Measurements from ENCODE around the gene UBE2C. TPM values are rescaled to one million over a fixed set of nuclear protein-coding genes. Genes with fewer than 3 reads are reported as not detected.
"Not testable (repeated sequence)": the region's sequence is repeated elsewhere in the genome, so short reads cannot be mapped to it uniquely, and the experiment has no call there.

UBE2C gene
- total RNA-seq, 6 experiments from 2014 or later, result 42.6 to 101 (median 91.3) TPM

- no peak overlapping the region for H3K27ac Mint-ChIP-seq
- H3K36me3 Mint-ChIP-seq (ENCODE audit: low read depth), result no peaks in the 10 kb centered on the region
- no peak for DNase-seq
- H3K27me3 Mint-ChIP-seq (ENCODE audit: insufficient read depth), result peaks cover 6% of the 10 kb centered on the region
- no peak for TF ChIP-seq CTCF (IDR thresholded peaks at IDR 0.05)
- no peak overlapping the region for H3K4me3 Mint-ChIP-seq
- peaks cover 33% of the 10 kb centered on the region for H3K4me1 Mint-ChIP-seq (ENCODE audit: low read depth)
- H3K9me3 Mint-ChIP-seq, result no peaks in the 10 kb centered on the region
These were observed 16.1 kb downstream of the UBE2C start for GRCh38 chr20:45828589-45828988.

GRCh38 chr20:45829673-45830106, 17.2 kb downstream of the UBE2C start:
- not testable (repeated sequence) for H3K27ac Mint-ChIP-seq; H3K27me3 Mint-ChIP-seq (ENCODE audit: insufficient read depth); H3K4me3 Mint-ChIP-seq; H3K36me3 Mint-ChIP-seq (ENCODE audit: low read depth); H3K9me3 Mint-ChIP-seq; DNase-seq
- peaks cover 27% of the 10 kb centered on the region for H3K4me1 Mint-ChIP-seq (ENCODE audit: low read depth)

- DNase-seq, result no peak
- peak overlapping the region; percentile 91 for H3K4me3 Mint-ChIP-seq
- peak overlapping the region; percentile 96 for H3K27ac Mint-ChIP-seq
- peaks cover 42% of the 10 kb centered on the region for H3K4me1 Mint-ChIP-seq (ENCODE audit: low read depth)
- H3K9me3 Mint-ChIP-seq, result no peaks in the 10 kb centered on the region
- no peak for TF ChIP-seq CTCF (IDR thresholded peaks at IDR 0.05)
- H3K27me3 Mint-ChIP-seq (ENCODE audit: insufficient read depth), result peaks cover 3% of the 10 kb centered on the region
- H3K36me3 Mint-ChIP-seq (ENCODE audit: low read depth), result peaks cover 13% of the 10 kb centered on the region; the same call in 1 of the 2 replicates
These were observed 20.2 kb downstream of the UBE2C start for GRCh38 chr20:45832619-45833018.

GRCh38 chr20:45833030-45833882, 20.8 kb downstream of the UBE2C start, which contains the start of gene SNX21:
TSS of gene SNX21 (plus strand) at chr20:45833799. CDS start at chr20:45833920, 121 bp downstream.
- H3K27ac Mint-ChIP-seq, result peak within 1 kb of the TSS; percentile 96
- peak within 1 kb of the TSS; percentile 91 for H3K4me3 Mint-ChIP-seq
- peaks cover 42% of the 10 kb centered on the region for H3K4me1 Mint-ChIP-seq (ENCODE audit: low read depth)
- TF ChIP-seq CTCF (IDR thresholded peaks at IDR 0.05), result no peak
- H3K9me3 Mint-ChIP-seq, result no peaks in the 10 kb centered on the region
- peak; percentile 90 for DNase-seq
- peaks cover 3% of the 10 kb centered on the region for H3K27me3 Mint-ChIP-seq (ENCODE audit: insufficient read depth)
- peaks cover 13% of the 10 kb centered on the region; the same call in 1 of the 2 replicates for H3K36me3 Mint-ChIP-seq (ENCODE audit: low read depth)

- TF ChIP-seq CTCF (IDR thresholded peaks at IDR 0.05), result no peak
- no peaks in the 10 kb centered on the region for H3K9me3 Mint-ChIP-seq
- H3K4me1 Mint-ChIP-seq (ENCODE audit: low read depth), result peaks cover 42% of the 10 kb centered on the region
- H3K36me3 Mint-ChIP-seq (ENCODE audit: low read depth), result peaks cover 13% of the 10 kb centered on the region; the same call in 1 of the 2 replicates
- peak overlapping the region; percentile 91 for H3K4me3 Mint-ChIP-seq
- H3K27me3 Mint-ChIP-seq (ENCODE audit: insufficient read depth), result peaks cover 3% of the 10 kb centered on the region
- no peak for DNase-seq
- peak overlapping the region; percentile 96 for H3K27ac Mint-ChIP-seq
These were observed 21.7 kb downstream of the UBE2C start for GRCh38 chr20:45833883-45834796.

Measured in HFFc6 (cell line).